ENCODE data around the gene LGI4.

The LGI4 gene

GRCh38 chr19:35085947-35086346 lies 48.9 kb downstream of the LGI4 start:
- no peak for DNase-seq (ENCODE audit: low spot score)

GRCh38 chr19:35084509-35084762 lies 50.4 kb downstream of the LGI4 start:
- no peak for DNase-seq (ENCODE audit: low spot score)

GRCh38 chr19:35083691-35084508 lies 51.0 kb downstream of the LGI4 start:
- no peak for DNase-seq (ENCODE audit: low spot score)

GRCh38 chr19:35081201-35081600 lies 53.7 kb downstream of the LGI4 start:
- no peak for DNase-seq (ENCODE audit: low spot score)

GRCh38 chr19:35080613-35081170 lies 54.2 kb downstream of the LGI4 start:
- no peak for DNase-seq (ENCODE audit: low spot score)

GRCh38 chr19:35079826-35080225 lies 55.0 kb downstream of the LGI4 start:
- DNase-seq (ENCODE audit: low spot score): no peak

GRCh38 chr19:35077411-35078223 lies 57.2 kb downstream of the LGI4 start:
- no peak for DNase-seq (ENCODE audit: low spot score)

- DNase-seq (ENCODE audit: low spot score): no peak
Measured at GRCh38 chr19:35076657-35077056, 58.2 kb downstream of the LGI4 start.

GRCh38 chr19:35076026-35076370 lies 58.9 kb downstream of the LGI4 start:
- DNase-seq (ENCODE audit: low spot score): no peak

- DNase-seq (ENCODE audit: low spot score): no peak
Measured at GRCh38 chr19:35075202-35076025, 59.4 kb downstream of the LGI4 start.
